NCI-H2029 treated with DMSO at 0.1 percent for 48 hours (cell line): Measurements from ENCODE around the gene PCDHA12.
"Not testable (repeated sequence)": the region's sequence is repeated elsewhere in the genome, so short reads cannot be mapped to it uniquely, and the experiment has no call there.

ENCODE experiments used
- DNase-seq: peaks from one replicate; lab custom pipeline; 2025; lab: John Stamatoyannopoulos, UW

Gene PCDHA12

DNA sequence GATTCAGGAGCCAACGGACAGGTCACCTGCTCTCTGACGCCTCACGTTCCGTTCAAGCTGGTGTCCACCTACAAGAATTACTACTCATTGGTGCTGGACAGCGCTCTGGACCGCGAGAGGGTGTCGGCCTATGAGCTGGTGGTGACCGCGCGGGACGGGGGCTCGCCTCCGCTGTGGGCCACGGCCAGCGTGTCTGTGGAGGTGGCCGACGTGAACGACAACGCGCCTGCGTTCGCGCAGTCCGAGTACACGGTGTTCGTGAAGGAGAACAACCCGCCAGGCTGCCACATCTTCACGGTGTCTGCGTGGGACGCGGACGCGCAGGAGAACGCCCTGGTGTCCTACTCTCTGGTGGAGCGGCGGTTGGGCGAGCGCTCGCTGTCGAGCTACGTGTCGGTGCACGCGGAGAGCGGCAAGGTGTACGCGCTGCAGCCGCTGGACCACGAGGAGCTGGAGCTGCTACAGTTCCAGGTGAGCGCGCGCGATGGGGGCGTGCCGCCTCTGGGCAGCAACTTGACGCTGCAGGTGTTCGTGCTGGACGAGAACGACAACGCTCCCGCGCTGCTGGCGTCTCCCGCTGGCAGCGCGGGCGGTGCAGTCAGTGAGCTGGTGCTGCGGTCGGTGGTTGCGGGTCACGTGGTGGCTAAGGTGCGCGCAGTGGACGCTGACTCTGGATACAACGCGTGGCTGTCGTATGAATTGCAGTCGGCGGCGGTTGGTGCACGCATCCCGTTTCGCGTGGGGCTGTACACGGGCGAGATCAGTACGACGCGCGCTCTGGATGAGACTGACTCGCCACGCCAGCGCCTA, 17.7 kb upstream of the PCDHA12 start:
- DNase-seq: no peak

DNA sequence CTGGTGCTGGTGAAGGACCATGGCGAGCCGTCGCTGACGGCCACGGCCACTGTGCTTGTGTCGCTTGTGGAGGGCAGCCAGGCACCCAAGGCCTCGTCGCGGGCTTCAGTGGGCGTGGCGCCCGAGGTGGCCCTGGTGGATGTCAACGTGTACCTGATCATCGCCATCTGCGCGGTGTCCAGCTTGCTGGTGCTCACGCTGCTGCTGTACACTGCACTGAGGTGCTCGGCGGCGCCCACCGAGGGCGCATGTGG, 17.2 kb upstream of the PCDHA12 start:
- no peak for DNase-seq

DNA sequence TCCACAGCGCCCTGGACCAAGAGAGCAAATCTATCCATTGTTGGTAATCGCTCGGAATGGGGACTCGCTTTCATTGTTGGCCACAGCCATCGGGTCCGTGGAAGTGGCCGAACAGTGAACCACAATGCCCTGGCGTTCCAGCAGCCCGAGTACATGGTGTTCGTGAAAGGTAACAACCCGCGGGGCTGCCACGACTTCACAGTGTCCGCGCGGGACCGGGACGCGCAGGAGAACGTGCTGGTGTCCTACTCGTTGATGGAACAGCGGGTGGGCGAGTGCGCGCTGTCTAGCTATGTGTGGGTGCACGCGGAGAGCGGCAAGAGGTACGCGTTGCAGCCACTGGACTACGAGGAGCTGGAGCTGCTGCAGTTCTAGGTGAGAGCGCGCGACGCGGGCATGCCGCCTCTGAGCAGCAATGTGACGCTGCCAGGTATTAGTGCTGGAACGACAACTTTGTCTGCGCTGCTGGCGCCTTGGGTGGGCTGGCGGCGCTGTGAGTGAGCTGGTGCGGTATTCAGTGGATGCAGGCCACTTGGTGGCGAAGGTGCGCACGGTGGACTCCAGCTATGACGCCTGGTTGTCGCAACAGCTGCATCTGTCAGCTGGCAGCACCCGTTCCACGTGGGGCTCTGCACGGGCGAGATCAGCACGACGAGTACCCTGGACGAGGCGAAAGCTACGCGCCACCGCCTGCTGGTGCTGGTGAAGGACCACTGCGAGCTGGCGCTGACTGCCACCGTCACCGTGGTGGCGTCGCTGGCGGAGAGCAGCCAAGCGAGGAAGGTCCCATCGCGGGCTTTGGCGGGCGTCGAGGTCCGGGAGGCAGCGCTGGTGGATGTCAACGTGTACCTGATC, 12.4 kb upstream of the PCDHA12 start:
- no peak for DNase-seq

- peak; percentile 18 for DNase-seq
Observed at GRCh38 chr5:140868721-140869554, 6.2 kb upstream of the PCDHA12 start, which contains the start of gene PCDHA11. Gene PCDHA11, plus strand, starts transcription at chr5:140868957. Its CDS starts 147 bp downstream, at chr5:140869104.

DNA sequence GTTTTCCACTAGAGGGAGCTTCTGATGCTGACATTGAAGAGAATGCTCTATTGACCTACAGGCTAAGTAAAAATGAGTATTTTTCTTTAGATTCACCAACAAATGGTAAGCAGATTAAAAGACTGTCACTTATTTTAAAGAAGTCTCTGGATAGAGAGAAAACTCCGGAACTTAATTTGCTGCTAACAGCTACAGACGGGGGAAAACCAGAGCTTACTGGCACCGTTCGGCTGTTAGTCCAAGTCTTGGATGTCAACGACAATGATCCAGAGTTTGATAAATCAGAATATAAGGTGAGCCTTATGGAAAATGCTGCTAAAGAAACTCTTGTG, 5.6 kb upstream of the PCDHA12 start:
- DNase-seq: no peak

DNA sequence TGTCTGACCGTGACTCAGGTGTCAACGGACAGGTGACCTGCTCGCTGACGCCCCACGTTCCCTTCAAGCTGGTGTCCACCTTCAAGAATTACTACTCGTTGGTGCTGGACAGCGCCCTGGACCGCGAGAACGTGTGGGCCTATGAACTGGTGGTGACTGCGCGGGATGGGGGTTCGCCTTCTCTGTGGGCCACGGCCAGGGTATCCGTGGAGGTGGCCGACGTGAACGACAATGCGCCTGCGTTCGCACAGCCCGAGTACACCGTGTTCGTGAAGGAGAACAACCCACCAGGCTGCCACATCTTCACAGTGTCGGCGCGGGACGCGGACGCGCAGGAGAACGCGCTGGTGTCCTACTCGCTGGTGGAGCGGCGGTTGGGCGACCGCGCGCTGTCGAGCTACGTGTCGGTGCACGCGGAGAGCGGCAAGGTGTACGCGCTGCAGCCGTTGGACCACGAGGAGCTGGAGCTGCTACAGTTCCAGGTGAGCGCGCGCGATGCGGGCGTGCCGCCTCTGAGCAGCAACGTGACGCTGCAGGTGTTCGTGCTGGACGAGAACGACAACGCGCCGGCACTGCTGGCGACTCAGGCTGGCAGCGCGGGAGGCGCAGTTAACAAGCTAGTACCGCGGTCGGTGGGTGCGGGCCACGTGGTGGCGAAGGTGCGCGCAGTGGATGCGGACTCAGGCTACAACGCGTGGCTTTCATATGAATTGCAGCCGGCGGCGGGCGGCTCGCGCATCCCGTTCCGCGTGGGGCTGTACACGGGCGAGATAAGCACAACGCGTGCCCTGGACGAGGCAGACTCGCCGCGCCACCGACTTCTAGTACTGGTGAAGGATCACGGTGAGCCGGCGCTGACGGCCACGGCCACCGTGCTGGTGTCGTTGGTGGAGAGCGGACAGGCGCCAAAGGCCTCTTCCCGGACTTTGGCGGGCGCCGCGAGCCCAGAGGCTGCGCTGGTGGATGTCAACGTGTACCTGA, 4.6 kb upstream of the PCDHA12 start:
- no peak for DNase-seq

DNA sequence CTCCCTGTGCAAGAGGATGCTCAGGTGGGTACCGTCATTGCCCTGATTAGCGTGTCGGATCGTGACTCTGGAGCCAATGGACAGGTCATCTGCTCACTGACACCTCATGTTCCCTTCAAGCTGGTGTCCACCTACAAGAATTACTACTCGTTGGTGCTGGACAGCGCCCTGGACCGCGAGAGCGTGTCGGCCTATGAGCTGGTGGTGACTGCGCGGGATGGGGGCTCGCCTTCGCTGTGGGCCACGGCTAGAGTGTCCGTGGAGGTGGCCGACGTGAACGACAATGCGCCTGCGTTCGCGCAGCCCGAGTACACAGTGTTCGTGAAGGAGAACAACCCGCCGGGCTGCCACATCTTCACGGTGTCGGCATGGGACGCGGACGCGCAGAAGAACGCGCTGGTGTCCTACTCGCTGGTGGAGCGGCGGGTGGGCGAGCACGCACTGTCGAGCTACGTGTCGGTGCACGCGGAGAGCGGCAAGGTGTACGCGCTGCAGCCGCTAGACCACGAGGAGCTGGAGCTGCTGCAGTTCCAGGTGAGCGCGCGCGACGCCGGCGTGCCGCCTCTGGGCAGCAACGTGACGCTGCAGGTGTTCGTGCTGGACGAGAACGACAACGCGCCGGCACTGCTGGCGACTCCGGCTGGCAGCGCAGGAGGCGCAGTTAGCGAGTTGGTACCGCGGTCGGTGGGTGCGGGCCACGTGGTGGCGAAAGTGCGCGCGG, 1.6 kb downstream of the PCDHA12 start:
- not testable (repeated sequence) for DNase-seq

DNA sequence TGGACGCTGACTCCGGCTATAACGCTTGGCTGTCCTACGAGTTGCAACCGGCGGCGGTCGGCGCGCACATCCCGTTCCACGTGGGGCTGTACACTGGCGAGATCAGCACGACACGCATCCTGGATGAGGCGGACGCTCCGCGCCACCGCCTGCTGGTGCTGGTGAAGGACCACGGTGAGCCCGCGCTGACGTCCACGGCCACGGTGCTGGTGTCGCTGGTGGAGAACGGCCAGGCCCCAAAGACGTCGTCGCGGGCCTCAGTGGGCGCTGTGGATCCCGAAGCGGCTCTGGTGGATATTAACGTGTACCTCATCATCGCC, 2.1 kb downstream of the PCDHA12 start:
- DNase-seq: no peak

GRCh38 chr5:140881889-140882590, 6.9 kb downstream of the PCDHA12 start, which contains the start of gene PCDHA13:
Gene PCDHA13, plus strand, starts transcription at chr5:140882124. Its CDS starts 145 bp downstream, at chr5:140882269.
- DNase-seq: no peak

GRCh38 chr5:140882591-140882899, 7.4 kb downstream of the PCDHA12 start:
- no peak for DNase-seq

DNA sequence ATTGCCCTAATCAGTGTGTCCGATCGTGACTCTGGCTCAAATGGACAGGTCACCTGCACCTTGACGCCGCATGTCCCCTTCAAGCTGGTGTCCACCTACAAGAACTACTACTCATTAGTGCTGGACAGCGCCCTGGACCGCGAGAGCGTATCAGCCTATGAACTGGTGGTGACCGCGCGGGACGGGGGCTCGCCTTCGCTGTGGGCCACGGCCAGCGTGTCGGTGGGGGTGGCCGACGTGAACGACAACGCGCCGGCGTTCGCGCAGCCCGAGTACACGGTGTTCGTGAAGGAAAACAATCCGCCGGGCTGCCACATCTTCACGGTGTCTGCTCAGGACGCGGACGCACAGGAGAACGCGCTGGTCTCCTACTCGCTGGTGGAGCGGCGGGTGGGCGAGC, 8.3 kb downstream of the PCDHA12 start:
- DNase-seq: no peak

DNA sequence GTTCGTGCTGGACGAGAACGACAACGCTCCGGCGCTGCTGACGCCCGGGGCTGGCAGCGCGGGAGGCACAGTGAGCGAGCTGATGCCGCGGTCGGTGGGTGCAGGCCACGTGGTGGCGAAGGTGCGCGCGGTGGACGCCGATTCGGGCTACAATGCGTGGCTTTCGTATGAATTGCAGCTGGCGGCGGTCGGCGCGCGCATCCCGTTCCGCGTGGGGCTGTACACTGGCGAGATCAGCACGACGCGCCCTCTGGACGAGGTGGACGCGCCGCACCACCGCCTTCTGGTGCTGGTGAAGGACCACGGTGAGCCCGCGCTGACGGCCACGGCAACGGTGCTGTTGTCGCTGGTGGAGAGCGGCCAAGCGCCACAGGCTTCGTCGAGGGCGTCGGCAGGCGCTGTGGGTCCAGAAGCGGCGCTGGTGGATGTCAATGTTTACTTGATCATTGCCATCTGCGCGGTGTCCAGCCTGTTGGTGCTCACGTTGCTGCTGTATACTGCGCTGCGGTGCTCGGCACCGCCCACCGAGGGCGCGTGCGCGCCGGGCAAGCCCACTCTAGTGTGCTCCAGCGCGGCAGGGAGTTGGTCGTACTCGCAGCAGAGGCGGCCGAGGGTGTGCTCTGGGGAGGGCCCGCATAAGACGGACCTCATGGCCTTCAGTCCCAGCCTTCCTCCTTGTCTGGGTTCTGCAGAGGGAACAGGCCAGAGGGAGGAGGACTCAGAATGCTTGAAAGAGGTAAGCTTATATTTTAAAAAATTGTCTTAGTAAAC, 9.0 kb downstream of the PCDHA12 start:
- no peak for DNase-seq

DNA sequence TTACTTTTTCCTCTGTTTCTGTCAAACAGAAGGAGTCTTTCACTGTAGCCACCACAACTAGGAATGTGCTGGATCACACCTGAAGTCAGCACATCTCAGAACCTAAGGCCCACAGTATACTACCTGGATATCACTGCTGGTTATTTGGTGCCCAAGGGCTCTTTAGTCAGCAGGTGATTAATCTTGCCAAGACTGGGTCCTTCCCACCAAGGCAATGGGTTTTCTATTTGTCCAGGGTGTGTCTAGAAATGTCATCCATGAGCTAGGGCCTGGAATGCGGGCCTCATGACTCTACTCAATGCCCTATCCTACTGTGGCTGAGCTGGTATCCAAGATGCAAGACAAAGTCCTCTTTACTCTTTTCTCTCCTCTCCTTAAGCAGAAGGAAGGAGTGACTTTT, 41.2 kb downstream of the PCDHA12 start:
- DNase-seq: no peak

DNA sequence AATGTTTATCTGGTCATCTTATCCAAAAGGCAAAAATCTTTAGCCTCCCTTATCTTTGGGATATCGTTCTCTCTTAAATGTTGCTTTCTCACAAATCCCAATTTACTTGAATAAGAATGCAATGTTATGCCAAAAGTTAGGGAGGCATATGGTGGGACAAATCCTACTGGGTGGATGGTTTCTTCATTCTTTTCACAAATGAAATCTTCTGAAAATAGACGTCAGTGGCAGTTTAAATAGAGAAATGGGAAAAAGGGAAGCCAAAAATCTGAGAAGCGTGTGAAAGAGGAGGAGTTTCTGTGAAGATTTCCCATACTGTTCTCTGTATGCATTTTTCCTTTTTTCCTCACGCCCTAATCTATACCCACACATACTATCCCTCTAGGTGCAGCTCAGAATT, 48.5 kb downstream of the PCDHA12 start:
- no peak for DNase-seq

GRCh38 chr5:140925806-140926442, 50.8 kb downstream of the PCDHA12 start, which contains the start of gene PCDHAC1:
Gene PCDHAC1, plus strand, starts transcription at chr5:140926299. Its CDS starts 594 bp downstream, at chr5:140926893.
- no peak for DNase-seq

- DNase-seq: peak; percentile 78
Observed at GRCh38 chr5:140926443-140927227, 51.5 kb downstream of the PCDHA12 start.

DNA sequence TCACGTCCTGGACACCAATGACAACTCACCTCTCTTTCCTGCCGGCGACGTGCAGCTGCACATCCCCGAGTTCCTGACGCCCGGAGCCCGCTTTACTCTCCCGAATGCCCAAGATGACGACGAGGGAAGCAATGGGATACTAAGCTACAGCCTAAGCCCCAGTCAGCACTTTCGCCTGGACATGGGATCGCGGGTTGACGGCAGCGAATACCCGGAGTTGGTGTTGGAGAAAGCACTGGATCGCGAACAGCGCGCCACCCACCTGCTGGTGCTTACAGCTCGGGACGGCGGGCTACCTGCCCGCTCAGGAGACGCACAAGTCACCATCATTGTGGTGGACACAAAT, 52.1 kb downstream of the PCDHA12 start:
- peak; percentile 42 for DNase-seq
